RWPE2 (cell line): ENCODE data around the gene COX8C.
A peak's percentile ranks its signal among the peaks of the same experiment; 100 is the strongest.
"Not testable (repeated sequence)": the region's sequence is repeated elsewhere in the genome, so short reads cannot be mapped to it uniquely, and the experiment has no call there.

Source experiments
- ATAC-seq: fragments of 200-7000 bp; cut with Tn5 transposase; 3 replicates; pipeline ENCODE4 v1.9.1; 2021; ENCODE audit warnings: low read depth
- DNase-seq: peaks from one replicate; pipeline ENCODE4 v3.0.0-alpha.2; 2020; ENCODE audit warnings: low spot score
- H3K27ac ChIP-seq: fragments of 450-650 bp; 2 replicates; pipeline ENCODE4 v1.5.1; 2017; ENCODE audit warnings: mild to moderate bottlenecking; ENCODE audit not compliant: poor library complexity, severe bottlenecking
- H3K27me3 ChIP-seq: fragments of 250-450 bp; sonication (Bioruptor Pico); 2 replicates; pipeline ENCODE4 v1.5.1; 2021; ENCODE audit warnings: mild to moderate bottlenecking, moderate library complexity; ENCODE audit not compliant: insufficient read depth, poor library complexity, severe bottlenecking
- H3K36me3 ChIP-seq: fragments of 250-450 bp; sonication (Bioruptor Pico); 2 replicates; pipeline ENCODE4 v1.5.1; 2020; ENCODE audit warnings: low read depth, mild to moderate bottlenecking, moderate library complexity
- H3K4me1 ChIP-seq: fragments of 250-450 bp; sonication (Bioruptor Pico); 2 replicates; pipeline ENCODE4 v1.5.1; 2021; ENCODE audit warnings: mild to moderate bottlenecking, moderate library complexity; ENCODE audit not compliant: insufficient read depth, poor library complexity, severe bottlenecking
- H3K4me3 ChIP-seq: fragments of 250-450 bp; sonication (Bioruptor Pico); 2 replicates; pipeline ENCODE4 v1.5.1; 2021; ENCODE audit warnings: mild to moderate bottlenecking, moderate library complexity; ENCODE audit not compliant: severe bottlenecking
- H3K9me3 ChIP-seq: fragments of 250-450 bp; sonication (Bioruptor Pico); 2 replicates; pipeline ENCODE4 v1.5.1; 2021; ENCODE audit warnings: mild to moderate bottlenecking, moderate library complexity; ENCODE audit not compliant: severe bottlenecking
- CTCF ChIP-seq: fragments of 450-650 bp; IDR thresholded peaks from one replicate; pipeline ENCODE4 v1.5.1; 2017; ENCODE audit warnings: mild to moderate bottlenecking, moderate library complexity; ENCODE audit not compliant: poor library complexity, severe bottlenecking

COX8C gene

GRCh38 chr14:93379831-93380230 lies 32.8 kb downstream of the COX8C start:
- Histone ChIP-seq H3K36me3 (no peaks in the 10 kb centered on the region), H3K27me3 (peaks cover 29% of the 10 kb centered on the region), H3K27ac (no peak overlapping the region), H3K4me1 (no peaks in the 10 kb centered on the region), H3K9me3 (no peaks in the 10 kb centered on the region), H3K4me3 (no peak overlapping the region)
- ATAC-seq (no peak), DNase-seq (no peak)
- TF ChIP-seq CTCF: no peak

GRCh38 chr14:93381644-93382043 lies 34.7 kb downstream of the COX8C start:
- no peak for DNase-seq
- ATAC-seq: no peak
- H3K36me3 ChIP-seq: no peaks in the 10 kb centered on the region
- peaks cover 31% of the 10 kb centered on the region for H3K27me3 ChIP-seq
- no peak overlapping the region for H3K4me3 ChIP-seq
- no peak overlapping the region for H3K27ac ChIP-seq
- no peaks in the 10 kb centered on the region for H3K9me3 ChIP-seq
- H3K4me1 ChIP-seq: no peaks in the 10 kb centered on the region
- TF ChIP-seq CTCF: no peak

DNA sequence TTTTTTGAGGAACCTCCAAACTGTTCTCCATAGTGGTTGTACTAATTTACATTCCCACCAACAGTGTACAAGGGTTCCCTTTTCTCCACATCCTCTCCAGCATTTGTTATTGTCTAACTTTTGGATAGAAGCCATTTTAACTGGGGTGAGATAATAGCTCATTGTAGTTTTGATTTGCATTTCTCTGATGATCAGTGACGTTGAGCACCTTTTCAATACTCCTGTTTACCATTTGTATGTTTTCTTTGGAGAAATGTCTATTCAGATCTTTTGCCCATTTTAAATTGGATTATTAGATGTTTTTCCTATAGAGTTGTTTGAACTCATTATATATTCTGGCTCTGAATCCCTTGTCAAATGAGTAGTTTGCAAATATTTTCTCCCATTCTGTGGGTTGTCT lies 37.3 kb downstream of the COX8C start:
- not testable (repeated sequence) for ATAC-seq, H3K36me3 ChIP-seq, H3K27ac ChIP-seq, H3K9me3 ChIP-seq, DNase-seq, H3K4me3 ChIP-seq, H3K4me1 ChIP-seq
- peaks cover 19% of the 10 kb centered on the region for H3K27me3 ChIP-seq

DNA sequence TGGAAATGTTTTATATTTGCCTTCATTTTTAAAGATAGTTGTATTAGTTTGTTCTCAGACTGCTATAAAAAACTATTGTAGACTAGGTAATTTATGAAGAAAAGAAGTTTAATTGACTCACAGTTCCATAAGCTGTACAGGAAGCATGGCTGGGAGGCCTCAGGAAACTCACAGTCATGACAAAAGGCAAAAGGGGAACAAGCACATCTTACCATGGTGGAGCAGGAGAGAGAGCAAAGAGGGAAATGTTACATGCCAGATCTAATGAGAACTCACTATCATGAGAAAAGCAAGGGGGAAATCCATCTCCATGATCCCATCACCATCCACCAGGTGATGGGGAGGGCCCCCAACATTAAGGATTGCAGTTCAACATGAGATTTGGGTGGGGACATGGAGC lies 48.2 kb downstream of the COX8C start:
- Histone ChIP-seq H3K4me1 (no peaks in the 10 kb centered on the region), H3K36me3 (no peaks in the 10 kb centered on the region), H3K27me3 (peaks cover 13% of the 10 kb centered on the region), H3K9me3 (no peaks in the 10 kb centered on the region), H3K4me3 (no peak overlapping the region), H3K27ac (no peak overlapping the region)
- ATAC-seq (no peak), DNase-seq (no peak)
- TF ChIP-seq CTCF: no peak

- H3K36me3 ChIP-seq: no peaks in the 10 kb centered on the region
- H3K27me3 ChIP-seq: peaks cover 9% of the 10 kb centered on the region
- TF ChIP-seq CTCF: no peak
- no peaks in the 10 kb centered on the region for H3K9me3 ChIP-seq
- H3K4me1 ChIP-seq: no peaks in the 10 kb centered on the region
- H3K4me3 ChIP-seq: no peak overlapping the region
- no peak overlapping the region for H3K27ac ChIP-seq
- no peak for DNase-seq
- ATAC-seq: 0 out of 3 replicates have a peak, but pooled peaks have one; percentile 35
Observed at GRCh38 chr14:93396456-93396855, 49.5 kb downstream of the COX8C start.
